22Rv1 (cell line): ENCODE results near the gene CACHD1.

ENCODE experiments used
- ZFX ChIP-seq: fragments of 450-650 bp; IDR thresholded peaks from 2 replicates; pipeline ENCODE4 v1.6.1; 2017; ENCODE audit warnings: antibody characterized with exemption, borderline replicate concordance
- TF ChIP-seq, protein P1 (sequence below): fragments of 450-650 bp; IDR thresholded peaks from 2 replicates; pipeline ENCODE4 v1.5.1; 2017; ENCODE audit warnings: mild to moderate bottlenecking

DNA sequence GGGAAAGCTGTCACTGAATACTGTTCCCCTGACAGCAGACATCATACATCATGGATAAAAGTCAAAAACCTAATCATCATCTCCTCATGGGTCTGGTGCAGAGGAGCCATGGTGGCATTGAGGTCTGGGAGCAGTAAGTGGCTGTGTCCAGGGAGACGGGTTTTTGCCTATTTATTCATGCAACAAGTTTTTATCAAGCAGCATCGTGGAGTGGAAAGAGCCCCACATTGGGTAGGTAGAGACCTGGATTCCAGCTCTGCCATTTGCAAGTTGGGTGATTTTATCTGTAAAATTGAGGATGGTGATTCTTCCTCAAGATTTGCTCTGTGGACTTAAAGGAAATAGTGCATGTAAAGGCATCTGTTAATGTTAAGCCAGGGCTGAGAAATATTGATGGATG is 4.2 kb downstream of the CACHD1 start:
- TF ChIP-seq, protein P1, sequence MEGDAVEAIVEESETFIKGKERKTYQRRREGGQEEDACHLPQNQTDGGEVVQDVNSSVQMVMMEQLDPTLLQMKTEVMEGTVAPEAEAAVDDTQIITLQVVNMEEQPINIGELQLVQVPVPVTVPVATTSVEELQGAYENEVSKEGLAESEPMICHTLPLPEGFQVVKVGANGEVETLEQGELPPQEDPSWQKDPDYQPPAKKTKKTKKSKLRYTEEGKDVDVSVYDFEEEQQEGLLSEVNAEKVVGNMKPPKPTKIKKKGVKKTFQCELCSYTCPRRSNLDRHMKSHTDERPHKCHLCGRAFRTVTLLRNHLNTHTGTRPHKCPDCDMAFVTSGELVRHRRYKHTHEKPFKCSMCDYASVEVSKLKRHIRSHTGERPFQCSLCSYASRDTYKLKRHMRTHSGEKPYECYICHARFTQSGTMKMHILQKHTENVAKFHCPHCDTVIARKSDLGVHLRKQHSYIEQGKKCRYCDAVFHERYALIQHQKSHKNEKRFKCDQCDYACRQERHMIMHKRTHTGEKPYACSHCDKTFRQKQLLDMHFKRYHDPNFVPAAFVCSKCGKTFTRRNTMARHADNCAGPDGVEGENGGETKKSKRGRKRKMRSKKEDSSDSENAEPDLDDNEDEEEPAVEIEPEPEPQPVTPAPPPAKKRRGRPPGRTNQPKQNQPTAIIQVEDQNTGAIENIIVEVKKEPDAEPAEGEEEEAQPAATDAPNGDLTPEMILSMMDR, result no peak
- no peak for TF ChIP-seq ZFX
